Mucosa of rectum (tissue), 2 donors: ENCODE measurements around the gene DNHD1.

Experiments used
- H3K27ac ChIP-seq, 2 donors: one replicate each; pipeline ENCODE4 v1.7.0; 2013; ENCODE audit warnings: inconsistent platforms in 2 of 2, low read depth in 2 of 2, low read length in 2 of 2
- H3K27me3 ChIP-seq, 2 donors: one replicate each; pipeline ENCODE4 v1.7.0; 2013; ENCODE audit warnings: low read length in 2 of 2; ENCODE audit not compliant: control insufficient read depth in 2 of 2, insufficient read depth in 2 of 2
- H3K36me3 ChIP-seq, 2 donors: one replicate each; pipeline ENCODE4 v1.7.0; 2013; ENCODE audit warnings: low read length in 2 of 2; ENCODE audit not compliant: control insufficient read depth in 2 of 2, insufficient read depth in 2 of 2
- H3K4me1 ChIP-seq, 2 donors: one replicate each; pipeline ENCODE4 v1.7.0; 2013; ENCODE audit warnings: low read length in 2 of 2, mild to moderate bottlenecking in 1 of 2; ENCODE audit not compliant: control insufficient read depth in 2 of 2, insufficient read depth in 2 of 2
- H3K4me3 ChIP-seq, 2 donors: one replicate each; pipeline ENCODE4 v1.7.0; 2013; ENCODE audit warnings: low read length in 2 of 2
- H3K9ac ChIP-seq, 2 donors: one replicate each; pipeline ENCODE4 v1.7.0; 2013; ENCODE audit warnings: low read length in 2 of 2, low read depth in 1 of 2, mild to moderate bottlenecking in 1 of 2
- H3K9me3 ChIP-seq, 2 donors: one replicate each; pipeline ENCODE4 v1.7.0; 2013; ENCODE audit warnings: low read length in 2 of 2; ENCODE audit not compliant: control insufficient read depth in 2 of 2
- donor health status: healthy.
- donor health status: Normal muscosa, but diverticular disease.

Gene DNHD1

DNA sequence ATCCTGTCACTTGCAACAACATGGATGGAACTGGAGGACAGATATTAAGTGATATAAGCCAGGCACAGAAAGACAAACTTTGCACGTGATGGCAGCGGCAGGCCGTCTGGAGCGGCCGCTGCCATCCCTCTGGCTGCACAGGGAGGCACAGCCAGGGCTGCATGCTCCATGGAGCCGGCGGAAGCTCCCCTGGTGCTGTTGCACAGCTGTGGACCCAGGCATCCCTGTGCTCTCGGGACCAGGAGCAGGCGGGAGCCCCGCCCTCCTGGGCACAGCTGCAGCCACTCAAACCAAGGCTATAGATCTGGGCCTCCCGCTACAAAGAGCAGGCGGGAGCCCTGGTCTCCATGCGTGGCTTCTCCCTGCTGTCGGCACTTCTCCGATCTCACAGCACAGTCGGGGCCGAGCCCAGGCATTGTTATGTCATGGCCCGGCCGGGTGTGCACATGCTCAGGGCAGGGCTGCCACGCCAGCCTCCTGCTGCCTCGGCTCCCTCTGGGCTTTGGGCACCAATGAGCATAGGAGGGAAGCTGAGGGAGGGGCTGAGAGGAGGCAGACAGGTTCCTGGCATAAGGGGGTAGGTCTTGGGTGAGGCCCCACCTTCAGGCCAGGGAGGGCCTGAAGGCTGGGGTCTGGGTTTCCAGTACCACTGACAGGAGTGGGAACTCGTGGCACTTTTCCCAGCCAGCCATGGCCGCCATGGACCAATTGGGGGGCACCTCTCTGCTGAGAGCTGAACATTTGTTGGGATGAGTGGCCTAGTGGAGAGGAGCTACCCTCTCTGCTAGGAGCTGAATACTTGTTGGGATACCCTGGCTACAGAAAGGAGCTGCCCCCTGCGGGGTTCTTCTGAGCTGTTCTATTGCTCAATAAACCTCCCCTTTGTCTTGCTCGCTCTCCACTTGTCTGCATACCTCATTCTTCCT is 89.6 kb downstream of the DNHD1 start:
- no peaks in the 10 kb centered on the region for H3K4me1 ChIP-seq
- H3K27me3 ChIP-seq, result no peaks in the 10 kb centered on the region
- H3K4me3 ChIP-seq, result no peak overlapping the region
- no peak overlapping the region for H3K9ac ChIP-seq
- peaks cover 0 to 2% of the 10 kb centered on the region in 2 donors for H3K9me3 ChIP-seq
- H3K36me3 ChIP-seq, result peaks cover 0 to 4% of the 10 kb centered on the region in 2 donors
- H3K27ac ChIP-seq, result no peak overlapping the region

- Histone ChIP-seq H3K4me3 (no peak overlapping the region), H3K9ac (no peak overlapping the region), H3K27ac (no peak overlapping the region), H3K9me3 (peaks cover 0 to 2% of the 10 kb centered on the region in 2 donors), H3K36me3 (peaks cover under 1 to 8% of the 10 kb centered on the region in 2 donors), H3K27me3 (no peaks in the 10 kb centered on the region), H3K4me1 (no peaks in the 10 kb centered on the region)
Observed at GRCh38 chr11:6587360-6587953, 90.4 kb downstream of the DNHD1 start.

DNA sequence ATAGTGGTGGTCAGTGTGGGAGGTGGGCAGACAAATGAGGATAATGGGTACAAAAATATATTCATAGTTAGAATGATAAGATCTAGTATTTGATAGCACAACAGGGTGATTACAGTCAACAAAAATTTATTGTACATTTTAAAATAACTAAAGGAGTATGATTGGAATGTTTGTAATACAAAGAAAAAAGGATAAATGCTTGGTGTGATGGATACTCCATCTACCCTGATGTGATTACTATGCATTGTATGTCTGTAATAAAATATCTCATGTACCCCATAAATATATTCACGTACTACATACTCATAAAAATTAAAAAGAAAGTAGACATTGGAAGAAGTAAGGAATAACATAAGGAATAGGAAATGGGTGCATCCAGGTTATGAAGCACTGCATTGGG is 90.9 kb downstream of the DNHD1 start:
- H3K9ac ChIP-seq, result no peak overlapping the region
- peaks cover 2 to 8% of the 10 kb centered on the region in 2 donors for H3K36me3 ChIP-seq
- H3K27ac ChIP-seq, result no peak overlapping the region

DNA sequence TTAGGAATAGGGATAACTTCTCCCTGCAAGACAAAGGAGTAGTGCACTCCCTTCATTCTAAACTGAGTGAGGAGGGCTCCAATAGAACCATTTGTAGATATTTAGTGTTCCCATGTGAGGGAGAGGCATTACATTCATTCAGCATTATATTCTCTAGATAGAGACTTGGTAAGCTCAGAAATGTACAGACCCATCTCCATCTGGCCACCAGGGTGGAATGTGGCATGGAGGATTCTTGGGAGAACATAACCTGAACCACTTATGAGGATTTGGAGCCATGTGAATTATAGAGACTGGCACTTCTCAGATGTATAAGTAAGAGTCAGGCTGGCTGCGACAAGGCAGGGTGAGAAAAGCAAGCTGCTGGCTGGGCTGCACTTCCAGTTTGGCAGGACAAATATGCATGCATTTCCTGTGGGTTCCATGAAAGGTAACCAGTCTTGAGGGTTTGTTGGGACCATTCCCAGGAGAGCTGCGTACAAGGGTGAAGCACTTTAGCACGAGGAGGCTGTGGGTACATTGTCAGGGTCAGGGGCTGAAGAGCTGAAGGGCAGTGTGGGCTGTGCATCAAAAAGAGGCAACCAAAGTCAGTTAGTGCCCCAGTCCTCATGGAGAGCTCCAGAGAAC is 97.2 kb downstream of the DNHD1 start:
- Histone ChIP-seq H3K9me3 (no peaks in the 10 kb centered on the region), H3K36me3 (peaks cover 27 to 34% of the 10 kb centered on the region in 2 donors), H3K9ac (no peak overlapping the region), H3K4me1 (no peaks in the 10 kb centered on the region), H3K27me3 (no peaks in the 10 kb centered on the region), H3K4me3 (no peak overlapping the region), H3K27ac (no peak overlapping the region)

More for the DNA sequence above, 90.9 kb downstream of the DNHD1 start:
- peaks cover 0 to 2% of the 10 kb centered on the region in 2 donors for H3K9me3 ChIP-seq
- no peaks in the 10 kb centered on the region for H3K4me1 ChIP-seq
- H3K27me3 ChIP-seq, result no peaks in the 10 kb centered on the region
- no peak overlapping the region for H3K4me3 ChIP-seq

GRCh38 chr11:6596239-6596877 is 99.3 kb downstream of the DNHD1 start:
- no peak overlapping the region for H3K4me3 ChIP-seq
- no peak overlapping the region for H3K9ac ChIP-seq
- H3K36me3 ChIP-seq, result peaks cover 48 to 53% of the 10 kb centered on the region in 2 donors
- peak overlapping the region in 1 of 2 donors; percentile 21 for H3K27ac ChIP-seq
- H3K4me1 ChIP-seq, result no peaks in the 10 kb centered on the region
- H3K9me3 ChIP-seq, result no peaks in the 10 kb centered on the region
- H3K27me3 ChIP-seq, result no peaks in the 10 kb centered on the region

DNA sequence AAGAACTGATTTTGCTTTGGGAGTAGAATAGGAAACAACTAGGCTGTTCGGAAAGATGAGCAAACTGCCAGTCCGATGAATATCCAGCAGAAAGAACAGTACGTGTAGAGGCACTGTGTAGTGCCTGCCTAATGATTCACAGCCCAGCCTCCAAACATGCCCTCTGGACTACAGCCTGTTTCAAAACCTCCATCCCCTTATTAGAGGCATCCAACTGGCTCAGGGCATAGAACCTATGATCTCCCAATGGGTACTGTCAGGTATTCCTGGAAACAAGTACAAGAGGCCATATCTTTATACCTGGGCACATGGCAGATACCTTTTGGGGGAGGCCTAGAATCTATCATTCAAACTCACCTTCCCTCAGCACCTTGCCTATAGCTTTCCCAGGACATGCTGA is 101.5 kb downstream of the DNHD1 start:
- Histone ChIP-seq H3K9me3 (no peaks in the 10 kb centered on the region), H3K4me3 (no peak overlapping the region), H3K27ac (no peak overlapping the region), H3K27me3 (no peaks in the 10 kb centered on the region), H3K9ac (no peak overlapping the region), H3K36me3 (peaks cover 49 to 52% of the 10 kb centered on the region in 2 donors), H3K4me1 (peaks cover 10 to 12% of the 10 kb centered on the region in 2 donors)

- peaks cover 10 to 15% of the 10 kb centered on the region in 2 donors for H3K4me1 ChIP-seq
- no peaks in the 10 kb centered on the region for H3K27me3 ChIP-seq
- no peak overlapping the region for H3K27ac ChIP-seq
- H3K9ac ChIP-seq, result no peak overlapping the region
- H3K36me3 ChIP-seq, result peaks cover 45% of the 10 kb centered on the region in 2 donors
- H3K9me3 ChIP-seq, result no peaks in the 10 kb centered on the region
- H3K4me3 ChIP-seq, result no peak overlapping the region
Observed at GRCh38 chr11:6599449-6599848, 102.4 kb downstream of the DNHD1 start.

DNA sequence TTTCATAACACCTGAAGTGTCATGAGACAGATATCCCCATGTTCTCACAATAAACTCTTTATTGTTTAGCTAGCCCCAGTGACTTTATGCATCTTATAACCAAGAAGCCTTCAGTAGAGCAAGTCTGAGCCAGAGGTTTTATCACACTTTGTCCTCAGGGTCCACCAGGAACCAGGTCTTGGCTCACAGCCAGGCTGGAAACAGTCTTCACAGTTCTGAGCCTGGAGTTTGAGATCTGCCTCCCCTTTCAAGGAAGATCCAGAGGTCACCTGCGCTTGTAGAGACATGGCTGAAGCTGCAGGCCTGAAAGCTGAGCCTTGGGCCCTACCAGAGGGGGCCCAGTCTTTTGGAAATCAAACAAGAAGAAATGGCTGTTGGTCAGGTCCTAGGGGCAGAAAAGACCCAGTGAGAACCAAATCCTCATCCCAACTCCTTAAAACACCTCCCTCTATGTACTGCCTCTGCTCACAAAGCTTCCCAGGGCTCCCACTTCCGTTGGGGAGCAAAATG is 102.9 kb downstream of the DNHD1 start:
- H3K27ac ChIP-seq, result no peak overlapping the region
- no peak overlapping the region for H3K4me3 ChIP-seq
- H3K9ac ChIP-seq, result no peak overlapping the region
- H3K27me3 ChIP-seq, result no peaks in the 10 kb centered on the region
- peaks cover 42% of the 10 kb centered on the region in 2 donors for H3K36me3 ChIP-seq
- no peaks in the 10 kb centered on the region for H3K9me3 ChIP-seq
- peaks cover 15 to 20% of the 10 kb centered on the region in 2 donors for H3K4me1 ChIP-seq

- peaks cover 22 to 27% of the 10 kb centered on the region in 2 donors for H3K4me1 ChIP-seq
- no peaks in the 10 kb centered on the region for H3K27me3 ChIP-seq
- H3K27ac ChIP-seq, result no peak overlapping the region
Observed at GRCh38 chr11:6601041-6601461, 104.0 kb downstream of the DNHD1 start.

More at GRCh38 chr11:6601041-6601461, 104.0 kb downstream of the DNHD1 start:
- Histone ChIP-seq H3K9me3 (no peaks in the 10 kb centered on the region), H3K36me3 (peaks cover 39 to 42% of the 10 kb centered on the region in 2 donors), H3K9ac (no peak overlapping the region), H3K4me3 (no peak overlapping the region)
